Cardiac fibroblast (primary cell): ENCODE data around the gene CERKL.

ENCODE experiments used
- DNase-seq, 2 donors: peaks; one replicate each; pipeline versions ENCODE4 v3.0.0 to v3.0.0-alpha.2; 2010; ENCODE audit warnings: low read depth in 2 of 2
- H3K4me3 ChIP-seq, 2 donors: replicated peaks in 1 of 2; 1 replicate in 1 of 2; 2 replicates in 1 of 2; pipeline ENCODE4 v1.5.1; 2011; ENCODE audit warnings: low read depth in 2 of 2, low read length in 2 of 2, mild to moderate bottlenecking in 2 of 2, moderate library complexity in 1 of 2
- TF ChIP-seq, protein P1 (sequence below): IDR thresholded peaks from one replicate; pipeline ENCODE4 v1.5.1; 2011; ENCODE audit warnings: low read depth, mild to moderate bottlenecking, low read length, inconsistent platforms

Gene CERKL

GRCh38 chr2:181616715-181617114 lies 40.2 kb downstream of the CERKL start:
- H3K4me3 ChIP-seq, result no peak overlapping the region
- no peak for DNase-seq
- TF ChIP-seq, protein P1, sequence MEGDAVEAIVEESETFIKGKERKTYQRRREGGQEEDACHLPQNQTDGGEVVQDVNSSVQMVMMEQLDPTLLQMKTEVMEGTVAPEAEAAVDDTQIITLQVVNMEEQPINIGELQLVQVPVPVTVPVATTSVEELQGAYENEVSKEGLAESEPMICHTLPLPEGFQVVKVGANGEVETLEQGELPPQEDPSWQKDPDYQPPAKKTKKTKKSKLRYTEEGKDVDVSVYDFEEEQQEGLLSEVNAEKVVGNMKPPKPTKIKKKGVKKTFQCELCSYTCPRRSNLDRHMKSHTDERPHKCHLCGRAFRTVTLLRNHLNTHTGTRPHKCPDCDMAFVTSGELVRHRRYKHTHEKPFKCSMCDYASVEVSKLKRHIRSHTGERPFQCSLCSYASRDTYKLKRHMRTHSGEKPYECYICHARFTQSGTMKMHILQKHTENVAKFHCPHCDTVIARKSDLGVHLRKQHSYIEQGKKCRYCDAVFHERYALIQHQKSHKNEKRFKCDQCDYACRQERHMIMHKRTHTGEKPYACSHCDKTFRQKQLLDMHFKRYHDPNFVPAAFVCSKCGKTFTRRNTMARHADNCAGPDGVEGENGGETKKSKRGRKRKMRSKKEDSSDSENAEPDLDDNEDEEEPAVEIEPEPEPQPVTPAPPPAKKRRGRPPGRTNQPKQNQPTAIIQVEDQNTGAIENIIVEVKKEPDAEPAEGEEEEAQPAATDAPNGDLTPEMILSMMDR, result no peak

DNA sequence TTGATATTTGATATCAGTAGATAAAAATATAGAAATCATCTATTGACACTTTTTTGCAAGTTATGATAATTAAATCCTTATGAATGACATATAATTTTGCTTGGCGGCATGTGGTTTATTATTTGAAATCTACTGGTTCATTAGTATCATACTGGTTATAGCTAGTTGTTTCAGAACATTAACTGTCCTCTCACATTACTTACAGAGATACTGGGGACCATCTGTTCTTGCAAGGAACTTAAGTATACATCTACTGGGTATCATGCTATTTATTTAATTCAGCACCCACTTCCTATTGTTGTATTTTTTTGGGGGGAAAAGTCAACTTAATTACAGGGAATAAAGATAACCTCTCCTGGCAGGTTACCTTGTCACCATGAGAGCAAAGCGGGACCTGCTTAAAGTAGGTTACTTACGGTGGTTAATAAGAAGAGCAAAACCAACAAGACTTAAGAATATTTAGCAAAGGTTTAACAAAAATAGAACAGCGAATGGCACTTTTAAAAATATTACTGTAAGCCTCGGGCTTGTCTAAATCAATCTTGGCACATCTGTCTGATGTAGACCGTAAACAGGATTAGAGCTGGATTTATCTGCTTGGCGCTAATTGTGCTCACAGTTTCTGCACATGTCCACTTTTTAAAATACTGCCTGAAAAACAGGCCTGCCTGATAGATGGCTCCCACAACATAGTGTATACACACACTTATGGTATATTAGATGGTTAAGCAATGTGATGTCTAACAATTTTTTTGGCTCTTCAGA lies 41.8 kb downstream of the CERKL start:
- no peak for DNase-seq
- TF ChIP-seq, protein P1, result no peak
- H3K4me3 ChIP-seq, result no peak overlapping the region

GRCh38 chr2:181613241-181613640 lies 43.7 kb downstream of the CERKL start:
- no peak overlapping the region for H3K4me3 ChIP-seq
- DNase-seq, result no peak
- TF ChIP-seq, protein P1, result no peak

DNA sequence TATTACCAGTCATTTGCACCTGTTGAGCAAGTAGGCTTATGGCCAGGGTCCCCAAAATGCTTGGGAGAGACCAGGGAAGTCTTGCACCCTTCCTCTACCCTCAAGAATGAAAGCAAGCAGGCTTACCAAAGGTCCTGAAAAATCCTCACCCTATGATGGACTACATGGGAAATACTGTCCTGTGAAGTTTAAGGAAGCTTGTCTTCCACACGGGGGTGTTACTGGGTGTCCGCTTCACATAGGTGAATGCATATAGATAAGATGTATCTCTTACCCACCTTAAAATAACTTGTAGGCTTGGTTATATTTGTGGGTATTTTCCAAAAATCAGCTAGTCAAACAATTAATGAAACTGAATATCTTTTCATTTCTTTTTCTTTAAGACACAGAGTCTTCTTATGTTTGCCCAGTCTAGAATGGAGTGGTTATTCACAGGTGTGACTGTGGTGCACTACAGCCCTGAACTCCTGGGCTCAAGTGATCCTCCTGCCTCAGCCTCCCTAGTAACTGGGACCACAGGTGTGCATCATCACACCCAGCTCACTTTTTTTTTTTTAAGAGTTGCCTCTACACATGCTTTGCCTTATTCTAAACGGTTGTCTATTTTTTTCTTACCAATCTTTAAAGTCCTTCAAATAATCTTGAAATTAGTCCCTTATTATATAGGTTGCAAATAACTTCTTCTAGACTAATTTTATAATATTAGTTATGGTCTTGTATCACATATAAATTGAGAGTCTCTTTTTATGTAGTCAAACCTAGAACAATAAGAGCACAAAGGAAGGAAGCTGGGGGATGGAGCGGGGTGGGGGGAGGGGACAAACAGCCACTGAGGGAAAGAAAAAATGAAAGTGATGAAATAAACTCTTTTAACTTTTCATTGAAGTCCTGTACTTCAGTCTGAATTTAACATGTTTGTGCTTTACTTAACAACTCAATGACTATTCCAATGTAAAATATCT lies 49.0 kb downstream of the CERKL start:
- no peak for DNase-seq
- TF ChIP-seq, protein P1, result no peak
- no peak overlapping the region for H3K4me3 ChIP-seq

- TF ChIP-seq, protein P1, result no peak
- H3K4me3 ChIP-seq, result no peak overlapping the region
- no peak for DNase-seq
Measured at GRCh38 chr2:181605889-181606837, 50.7 kb downstream of the CERKL start.

DNA sequence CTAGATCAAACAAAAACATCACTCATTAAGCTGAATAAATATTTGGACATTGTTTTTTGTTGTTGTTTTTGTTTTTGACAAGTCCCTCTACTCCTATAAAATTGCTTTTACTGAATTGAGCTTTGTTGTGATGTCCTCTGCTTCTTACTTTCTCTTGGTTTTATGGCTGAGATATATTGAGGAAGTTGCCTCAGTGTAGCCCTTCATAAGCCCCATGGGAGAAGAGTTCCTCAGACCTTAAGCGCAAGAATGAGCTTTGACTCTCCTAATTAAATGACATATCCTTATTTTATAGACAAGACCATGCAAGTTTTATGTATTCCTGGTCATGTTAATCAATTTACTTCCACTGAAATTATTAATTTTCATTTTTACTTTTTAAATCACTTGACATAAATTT lies 54.9 kb downstream of the CERKL start:
- DNase-seq, result no peak
- no peak overlapping the region for H3K4me3 ChIP-seq
- TF ChIP-seq, protein P1, result no peak
